ENCODE measurements around the gene SACM1L.

The SACM1L gene

GRCh38 chr3:45771831-45772230 is 82.6 kb downstream of the SACM1L start:
- no peak for DNase-seq (ENCODE audit: low spot score)

DNA sequence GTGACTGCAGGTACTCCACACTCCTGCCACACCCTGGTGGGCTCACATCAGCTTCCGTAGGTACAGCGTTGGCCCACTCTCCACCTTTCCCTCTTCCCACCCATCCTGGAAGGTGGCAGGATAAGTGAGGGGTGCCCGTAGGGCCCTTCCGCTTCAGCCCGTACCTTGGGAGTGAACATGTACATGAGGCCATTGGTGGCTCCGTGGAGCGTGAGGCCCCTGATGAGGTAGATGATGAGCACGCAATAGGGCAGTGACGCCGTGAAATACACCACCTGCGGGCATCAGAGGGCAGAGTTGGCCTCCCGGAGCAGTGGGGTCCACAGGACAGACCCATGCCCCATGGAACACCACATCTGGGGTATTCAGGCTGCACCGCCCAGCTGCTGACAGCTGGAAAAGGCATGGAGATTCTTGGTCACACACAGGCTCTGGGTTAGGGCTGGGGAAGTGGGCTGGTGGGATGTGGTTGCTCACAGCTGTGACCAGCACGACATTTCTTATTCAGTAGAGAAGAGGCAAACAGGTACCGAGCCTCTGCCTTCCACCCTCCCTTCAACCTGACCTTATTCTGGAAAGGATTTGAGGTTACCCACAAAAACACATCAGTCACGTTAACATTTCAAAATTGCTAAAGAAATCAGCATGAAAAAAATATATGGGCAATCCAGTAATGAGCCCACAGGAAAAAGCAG is 83.3 kb downstream of the SACM1L start:
- no peak for DNase-seq (ENCODE audit: low spot score)

GRCh38 chr3:45773072-45773471 is 83.9 kb downstream of the SACM1L start:
- DNase-seq (ENCODE audit: low spot score) = no peak

- DNase-seq (ENCODE audit: low spot score) = peak; percentile 68
Measured at GRCh38 chr3:45773714-45774449, 84.7 kb downstream of the SACM1L start.

DNA sequence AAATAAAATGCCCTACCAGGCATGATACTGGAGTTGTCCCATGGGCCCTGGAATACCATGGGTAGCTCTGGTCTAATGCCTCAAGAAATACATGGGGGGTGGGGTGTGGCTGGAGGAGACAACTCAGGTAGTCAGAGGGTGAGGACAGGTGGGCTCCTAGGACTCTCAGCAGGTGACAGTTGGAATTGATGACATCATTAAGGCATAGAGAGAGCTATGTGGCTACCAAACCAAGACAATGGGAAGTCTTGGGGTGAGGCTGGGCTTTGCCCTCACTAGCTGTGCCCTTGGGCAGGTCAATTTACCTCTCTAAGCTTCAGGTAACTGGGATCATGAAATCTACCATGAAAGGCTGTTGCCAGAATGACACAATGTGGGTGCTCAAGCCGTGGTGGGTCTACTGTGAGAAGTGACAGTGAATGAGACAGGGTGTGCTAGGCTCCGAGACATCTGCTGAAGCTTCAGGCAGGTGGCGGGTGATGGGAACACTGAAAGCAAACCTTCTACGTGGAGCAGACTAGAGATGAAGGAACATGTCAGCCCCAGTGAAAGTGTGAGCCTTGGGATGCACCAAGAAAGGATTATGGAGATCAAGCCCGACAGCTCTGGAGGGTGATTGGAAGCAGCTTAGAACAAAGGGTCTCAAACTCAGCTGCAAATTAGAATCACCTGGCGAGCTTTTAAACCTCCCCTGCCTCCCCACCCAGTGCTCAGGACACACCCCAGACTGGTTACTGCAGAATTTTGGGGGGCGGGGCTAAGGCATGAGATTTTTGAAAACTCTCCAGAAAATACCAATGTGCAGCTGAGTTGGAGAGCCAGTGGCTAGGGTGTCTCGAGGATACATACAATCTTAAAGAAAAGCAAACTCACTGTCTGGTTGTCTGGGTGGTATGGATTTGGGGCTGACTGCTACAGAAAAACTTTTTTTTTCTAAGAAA is 85.7 kb downstream of the SACM1L start:
- DNase-seq (ENCODE audit: low spot score) = no peak

- DNase-seq (ENCODE audit: low spot score) = no peak
Measured at GRCh38 chr3:45775571-45776300, 86.5 kb downstream of the SACM1L start.

DNA sequence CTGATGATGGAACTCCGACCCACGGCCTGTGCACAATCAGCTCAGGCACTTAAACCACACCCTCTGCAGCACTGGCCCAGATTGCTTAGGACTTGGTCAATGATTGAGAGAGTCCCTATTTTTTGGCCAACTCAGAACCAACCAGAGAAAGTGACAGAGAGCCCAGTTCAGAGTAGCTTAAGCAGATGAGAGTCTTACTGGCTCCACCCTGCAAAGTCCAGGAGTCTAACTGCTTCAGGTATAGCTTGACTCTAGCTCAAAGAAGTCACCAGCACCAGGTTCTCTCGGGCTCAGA is 87.1 kb downstream of the SACM1L start:
- no peak for DNase-seq (ENCODE audit: low spot score)

DNA sequence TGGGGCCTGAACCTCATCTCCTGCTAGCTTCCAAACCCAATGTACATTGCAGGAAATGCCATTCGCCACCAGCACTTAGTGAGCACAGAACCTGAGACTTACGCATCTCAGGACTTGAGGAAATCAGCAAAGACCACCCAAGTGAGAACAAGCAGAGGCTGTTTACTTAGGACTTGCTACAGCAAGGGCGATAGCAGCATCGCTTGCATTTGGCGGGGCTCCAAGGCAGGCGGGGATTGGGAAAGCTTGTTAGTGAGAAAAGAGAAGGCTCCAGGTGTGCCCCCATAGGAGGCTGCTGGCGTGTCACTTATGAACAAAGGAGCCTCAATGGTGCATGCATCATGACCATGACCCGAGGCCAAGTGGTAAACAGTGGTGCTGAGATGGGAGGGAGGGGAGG is 87.4 kb downstream of the SACM1L start:
- no peak for DNase-seq (ENCODE audit: low spot score)

- no peak for DNase-seq (ENCODE audit: low spot score)
Measured at GRCh38 chr3:45777111-45777745, 88.0 kb downstream of the SACM1L start.

GRCh38 chr3:45777746-45778386 is 88.7 kb downstream of the SACM1L start:
- no peak for DNase-seq (ENCODE audit: low spot score)

DNA sequence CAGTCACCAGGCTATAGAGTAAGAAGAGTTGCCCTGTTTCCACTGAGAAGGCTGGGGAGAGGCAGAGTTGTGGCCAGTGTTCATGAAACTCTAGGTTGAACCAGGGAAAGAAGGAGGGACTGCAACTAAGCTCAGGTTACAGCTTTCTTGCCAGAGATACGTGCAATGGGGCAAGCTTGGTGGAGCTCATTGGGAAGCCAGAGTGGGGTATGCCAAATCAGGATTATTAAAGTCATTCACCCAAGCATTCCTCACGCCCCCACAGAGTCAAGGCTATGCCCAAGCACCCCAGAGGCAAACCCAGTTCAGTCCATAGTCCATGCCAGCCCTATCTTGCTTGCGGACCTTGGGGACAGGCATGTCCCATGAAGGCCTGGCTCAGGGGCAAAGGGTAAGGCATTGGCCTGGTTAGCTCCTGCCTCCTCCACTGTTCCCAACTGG is 89.6 kb downstream of the SACM1L start:
- no peak for DNase-seq (ENCODE audit: low spot score)

GRCh38 chr3:45779746-45780735 is 90.8 kb downstream of the SACM1L start:
- DNase-seq (ENCODE audit: low spot score) = no peak

DNA sequence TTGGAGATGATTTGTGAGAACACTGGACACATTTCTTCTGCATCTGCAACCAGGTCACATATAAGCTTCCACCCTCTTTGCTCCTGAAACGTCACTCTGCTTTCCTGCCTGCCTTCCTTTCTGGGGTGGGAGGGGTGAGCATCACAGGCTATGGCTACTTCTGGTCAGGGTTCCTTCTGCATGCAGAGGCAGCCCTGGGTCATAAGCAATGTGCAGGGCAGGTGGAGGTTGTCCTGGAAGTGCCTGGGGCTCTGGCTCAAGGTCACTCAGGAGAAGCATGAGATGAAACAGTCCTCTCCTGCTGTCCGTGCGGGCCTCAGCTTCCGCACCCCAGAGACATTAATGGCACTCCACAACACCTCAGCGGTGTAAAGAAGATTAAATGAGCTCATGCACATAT is 92.1 kb downstream of the SACM1L start:
- no peak for DNase-seq (ENCODE audit: low spot score)

GRCh38 chr3:45781841-45782240 is 92.6 kb downstream of the SACM1L start:
- no peak for DNase-seq (ENCODE audit: low spot score)

DNA sequence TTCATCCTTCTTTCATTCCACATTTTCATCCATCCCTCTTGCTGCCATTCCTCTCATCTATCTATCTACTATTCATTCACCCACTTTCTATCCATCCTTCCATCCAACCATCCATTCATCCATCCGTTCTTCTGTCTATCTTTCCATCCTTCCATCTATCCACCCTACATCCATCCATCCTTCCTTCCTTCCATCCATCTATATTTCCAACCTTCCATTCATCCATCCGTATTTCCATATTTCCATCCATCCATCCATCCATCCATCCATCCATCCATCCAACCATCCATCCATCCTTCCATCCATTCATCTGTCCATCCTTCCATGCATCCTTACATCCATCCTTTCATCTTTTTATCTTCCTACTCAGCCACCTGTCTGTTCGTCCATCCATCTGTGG is 93.2 kb downstream of the SACM1L start:
- DNase-seq (ENCODE audit: low spot score) = no peak

- DNase-seq (ENCODE audit: low spot score) = no peak
Measured at GRCh38 chr3:45783667-45784066, 94.5 kb downstream of the SACM1L start.

- no peak for DNase-seq (ENCODE audit: low spot score)
Measured at GRCh38 chr3:45785605-45786150, 96.5 kb downstream of the SACM1L start.

DNA sequence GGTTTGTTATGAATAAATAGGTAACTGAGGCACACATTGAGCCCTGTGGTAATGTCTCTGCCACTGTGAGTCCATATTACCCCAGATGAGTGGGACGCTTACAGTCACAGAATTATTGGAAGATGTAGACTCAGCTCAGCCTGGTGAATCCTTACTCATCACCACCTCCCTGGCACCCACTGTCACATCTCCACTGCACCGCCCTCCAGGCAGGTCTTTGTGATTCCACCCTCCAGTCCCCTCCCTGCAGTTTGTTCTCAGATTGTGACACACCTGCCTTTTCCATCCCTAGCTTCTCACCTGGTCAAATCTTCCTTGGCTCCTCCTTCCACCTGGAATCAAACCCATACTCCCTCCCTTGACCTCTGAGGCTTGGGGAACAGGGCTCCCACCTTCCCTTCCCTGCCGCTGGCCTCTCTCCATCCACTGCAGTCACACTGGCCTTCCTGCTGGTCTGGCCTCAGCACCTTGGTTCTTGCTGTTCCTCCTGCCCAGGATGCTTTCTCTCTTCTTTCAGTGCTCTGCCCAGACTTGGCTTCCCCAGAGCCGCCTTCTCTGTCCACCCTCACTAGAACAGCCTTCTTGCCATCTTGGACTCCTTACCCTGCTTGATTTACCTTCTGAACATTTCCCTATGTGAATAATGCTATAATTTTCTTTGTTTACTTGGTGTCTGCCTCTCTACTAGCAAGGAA is 97.8 kb downstream of the SACM1L start:
- DNase-seq (ENCODE audit: low spot score) = no peak

DNA sequence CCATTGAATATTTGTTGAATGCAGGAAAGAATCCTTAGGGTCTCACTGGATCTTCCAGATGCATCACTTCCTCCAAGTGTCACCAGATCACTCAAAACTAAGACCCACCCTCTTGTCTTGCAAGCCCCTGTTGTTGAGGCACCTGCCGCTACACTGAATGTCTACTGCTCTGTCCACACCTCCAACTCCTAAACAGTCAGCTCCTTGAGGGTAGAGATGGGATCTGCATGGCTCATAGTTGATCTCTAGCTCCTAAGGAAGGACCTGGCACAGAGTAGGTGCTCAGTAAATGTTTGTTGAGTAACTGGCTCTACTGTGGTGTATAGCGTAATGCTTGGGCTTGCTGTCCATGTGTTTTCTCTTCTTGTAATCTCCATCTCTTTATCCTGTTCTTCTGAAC is 98.4 kb downstream of the SACM1L start:
- no peak for DNase-seq (ENCODE audit: low spot score)
